ENCODE measurements around the gene WDR47.
"Not testable (repeated sequence)": the region's sequence is repeated elsewhere in the genome, so short reads cannot be mapped to it uniquely, and the experiment has no call there.

WDR47 gene

DNA sequence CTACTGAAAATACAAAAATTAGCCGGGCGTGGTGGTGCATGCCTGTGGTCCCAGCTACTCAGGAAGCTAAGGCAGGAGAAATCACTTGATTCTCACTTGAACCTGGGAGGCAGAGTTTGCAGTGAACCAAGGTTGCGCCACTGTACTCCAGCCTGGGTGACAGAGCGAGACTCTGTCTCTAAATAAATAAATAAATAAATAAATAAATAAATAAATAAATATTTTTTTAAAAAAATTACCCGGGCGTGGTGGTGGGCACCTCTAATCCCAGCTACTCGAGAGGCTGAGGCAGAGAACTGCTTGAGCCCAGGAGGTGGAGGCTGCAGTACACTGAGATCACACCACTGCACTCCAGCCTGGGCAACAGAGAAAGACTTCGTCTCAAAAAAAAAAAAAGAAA lies 12.4 kb downstream of the WDR47 start:
- H3K23ac ChIP-seq (ENCODE audit: low read depth, low read length, poor library complexity); H4K8ac ChIP-seq (ENCODE audit: low read depth, low read length); H3K9me3 ChIP-seq (replicated peaks in 1 of 2; ENCODE audit: control insufficient read depth in 2 of 2, insufficient read depth in 1 of 2, low read depth in 1 of 2, low read length in 2 of 2); H2BK15ac ChIP-seq (ENCODE audit: low read length); DNase-seq (ENCODE audit: low spot score); H4K91ac ChIP-seq (ENCODE audit: low read depth, low read length, poor library complexity); H2BK120ac ChIP-seq (ENCODE audit: low read depth, low read length); H2BK5ac ChIP-seq (ENCODE audit: low read length); H3K4me2 ChIP-seq (ENCODE audit: insufficient read depth, low read length, poor library complexity, severe bottlenecking); H2AK5ac ChIP-seq (ENCODE audit: low read depth, low read length); H3K36me3 ChIP-seq (replicated peaks in 1 of 2; ENCODE audit: control insufficient read depth in 2 of 2, insufficient read depth in 2 of 2, low read length in 2 of 2); H3K79me1 ChIP-seq (ENCODE audit: low read depth, low read length); H3K4me3 ChIP-seq (ENCODE audit: low read length in 2 of 2); H3K4me1 ChIP-seq (ENCODE audit: control insufficient read depth in 2 of 2, insufficient read depth in 1 of 2, low read depth in 1 of 2, low read length in 2 of 2); H3K27me3 ChIP-seq (ENCODE audit: control insufficient read depth in 3 of 3, insufficient read depth in 3 of 3, low read depth in 1 of 3, low read length in 3 of 3); H3K18ac ChIP-seq (ENCODE audit: low read length); H3K27ac ChIP-seq (replicated peaks; ENCODE audit: low read length); H2AFZ ChIP-seq (ENCODE audit: low read length); H3K9ac ChIP-seq (ENCODE audit: low read depth, low read length, poor library complexity); H3K14ac ChIP-seq (ENCODE audit: low read length); H3K4ac ChIP-seq (ENCODE audit: low read length); H2BK12ac ChIP-seq (ENCODE audit: low read length): not testable (repeated sequence)
- no CpG with 5 or more reads among the region's 8 CpGs for WGBS, 2 donors (ENCODE audit: extremely low coverage in 2 of 2, insufficient read length in 2 of 2, insufficient replicate concordance in 1 of 2)

DNA sequence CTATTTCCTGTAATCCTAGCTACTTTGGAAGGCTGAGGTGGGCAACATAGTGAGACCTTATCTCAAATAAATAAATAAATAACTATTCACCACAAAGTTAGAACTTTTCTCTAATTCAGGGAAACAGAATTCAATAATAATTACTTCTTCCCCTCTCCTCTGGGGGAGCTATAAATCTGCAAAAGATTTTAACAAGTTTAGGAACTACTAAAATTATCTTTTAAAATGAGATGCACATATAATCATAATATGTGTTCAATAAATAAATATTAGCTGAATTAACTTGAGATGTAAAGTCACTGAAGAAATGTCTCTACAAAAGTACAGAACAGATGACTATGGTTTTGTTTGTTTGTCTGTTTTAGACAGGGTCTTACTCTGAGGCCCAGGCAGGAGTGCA lies 14.1 kb downstream of the WDR47 start:
- no peak overlapping the region for H3K4me3 ChIP-seq (ENCODE audit: low read length in 2 of 2)
- no peaks in the 10 kb centered on the region for H3K27me3 ChIP-seq (ENCODE audit: control insufficient read depth in 3 of 3, insufficient read depth in 3 of 3, low read depth in 1 of 3, low read length in 3 of 3)
- no peak overlapping the region for H3K23ac ChIP-seq (ENCODE audit: low read depth, low read length, poor library complexity)
- no peak overlapping the region for H2BK12ac ChIP-seq (ENCODE audit: low read length)
- no peak overlapping the region for H3K18ac ChIP-seq (ENCODE audit: low read length)
- H3K27ac ChIP-seq (replicated peaks; ENCODE audit: low read length) = no peak overlapping the region
- H4K8ac ChIP-seq (ENCODE audit: low read depth, low read length) = no peak overlapping the region
- no peak overlapping the region for H3K9ac ChIP-seq (ENCODE audit: low read depth, low read length, poor library complexity)
- no peak overlapping the region for H2BK15ac ChIP-seq (ENCODE audit: low read length)
- H3K79me1 ChIP-seq (ENCODE audit: low read depth, low read length) = no peaks in the 10 kb centered on the region
- H2BK5ac ChIP-seq (ENCODE audit: low read length) = no peak overlapping the region
- DNase-seq (ENCODE audit: low spot score) = no peak
- no peak overlapping the region for H2AK5ac ChIP-seq (ENCODE audit: low read depth, low read length)
- H3K4me2 ChIP-seq (ENCODE audit: insufficient read depth, low read length, poor library complexity, severe bottlenecking) = no peak overlapping the region
- H4K91ac ChIP-seq (ENCODE audit: low read depth, low read length, poor library complexity) = no peak overlapping the region
- H2AFZ ChIP-seq (ENCODE audit: low read length) = no peak overlapping the region
- no peak overlapping the region for H3K4ac ChIP-seq (ENCODE audit: low read length)
- no peak overlapping the region for H3K14ac ChIP-seq (ENCODE audit: low read length)
- no peak overlapping the region for H2BK120ac ChIP-seq (ENCODE audit: low read depth, low read length)
- no peaks in the 10 kb centered on the region for H3K36me3 ChIP-seq (replicated peaks in 1 of 2; ENCODE audit: control insufficient read depth in 2 of 2, insufficient read depth in 2 of 2, low read length in 2 of 2)
- no peaks in the 10 kb centered on the region for H3K4me1 ChIP-seq (ENCODE audit: control insufficient read depth in 2 of 2, insufficient read depth in 1 of 2, low read depth in 1 of 2, low read length in 2 of 2)
- H3K9me3 ChIP-seq (replicated peaks in 1 of 2; ENCODE audit: control insufficient read depth in 2 of 2, insufficient read depth in 1 of 2, low read depth in 1 of 2, low read length in 2 of 2) = no peaks in the 10 kb centered on the region

DNA sequence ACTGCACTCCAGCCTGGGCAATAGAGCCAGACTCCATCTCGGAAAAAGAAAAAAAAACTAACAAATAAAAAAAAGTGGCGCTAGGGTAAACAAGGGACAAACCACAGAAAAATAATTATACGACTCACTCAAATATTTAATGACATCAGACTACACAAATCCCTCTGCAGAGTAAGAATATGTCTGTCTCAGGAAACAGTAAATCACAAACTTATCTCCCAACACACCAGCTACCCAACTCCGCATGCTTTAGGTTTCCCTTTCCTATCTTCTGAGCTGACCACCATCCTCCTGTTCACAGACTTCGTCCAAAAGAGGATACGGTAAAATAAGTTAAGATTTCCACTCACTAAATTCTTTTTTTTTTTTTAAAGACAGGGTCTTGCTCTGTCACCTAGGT lies 16.2 kb downstream of the WDR47 start:
- Histone ChIP-seq H4K8ac (ENCODE audit: low read depth, low read length) (no peak overlapping the region), H3K27ac (replicated peaks; ENCODE audit: low read length) (no peak overlapping the region), H3K4me2 (ENCODE audit: insufficient read depth, low read length, poor library complexity, severe bottlenecking) (no peak overlapping the region), H3K9ac (ENCODE audit: low read depth, low read length, poor library complexity) (no peak overlapping the region), H2BK15ac (ENCODE audit: low read length) (no peak overlapping the region), H3K79me1 (ENCODE audit: low read depth, low read length) (no peaks in the 10 kb centered on the region), H2AFZ (ENCODE audit: low read length) (no peak overlapping the region), H4K91ac (ENCODE audit: low read depth, low read length, poor library complexity) (no peak overlapping the region), H3K4me3 (ENCODE audit: low read length in 2 of 2) (no peak overlapping the region), H3K18ac (ENCODE audit: low read length) (no peak overlapping the region), H3K14ac (ENCODE audit: low read length) (no peak overlapping the region), H3K36me3 (replicated peaks in 1 of 2; ENCODE audit: control insufficient read depth in 2 of 2, insufficient read depth in 2 of 2, low read length in 2 of 2) (peaks cover 0 to 9% of the 10 kb centered on the region in 2 donors), H3K23ac (ENCODE audit: low read depth, low read length, poor library complexity) (no peak overlapping the region), H2AK5ac (ENCODE audit: low read depth, low read length) (no peak overlapping the region), H3K4ac (ENCODE audit: low read length) (no peak overlapping the region), H2BK12ac (ENCODE audit: low read length) (no peak overlapping the region), H3K4me1 (ENCODE audit: control insufficient read depth in 2 of 2, insufficient read depth in 1 of 2, low read depth in 1 of 2, low read length in 2 of 2) (no peaks in the 10 kb centered on the region), H2BK5ac (ENCODE audit: low read length) (no peak overlapping the region), H2BK120ac (ENCODE audit: low read depth, low read length) (no peak overlapping the region), H3K27me3 (ENCODE audit: control insufficient read depth in 3 of 3, insufficient read depth in 3 of 3, low read depth in 1 of 3, low read length in 3 of 3) (no peaks in the 10 kb centered on the region), H3K9me3 (replicated peaks in 1 of 2; ENCODE audit: control insufficient read depth in 2 of 2, insufficient read depth in 1 of 2, low read depth in 1 of 2, low read length in 2 of 2) (no peaks in the 10 kb centered on the region)
- DNase-seq (ENCODE audit: low spot score) = no peak
- no CpG with 5 or more reads among the region's 6 CpGs for WGBS, 2 donors (ENCODE audit: extremely low coverage in 2 of 2, insufficient read length in 2 of 2, insufficient replicate concordance in 1 of 2)

DNA sequence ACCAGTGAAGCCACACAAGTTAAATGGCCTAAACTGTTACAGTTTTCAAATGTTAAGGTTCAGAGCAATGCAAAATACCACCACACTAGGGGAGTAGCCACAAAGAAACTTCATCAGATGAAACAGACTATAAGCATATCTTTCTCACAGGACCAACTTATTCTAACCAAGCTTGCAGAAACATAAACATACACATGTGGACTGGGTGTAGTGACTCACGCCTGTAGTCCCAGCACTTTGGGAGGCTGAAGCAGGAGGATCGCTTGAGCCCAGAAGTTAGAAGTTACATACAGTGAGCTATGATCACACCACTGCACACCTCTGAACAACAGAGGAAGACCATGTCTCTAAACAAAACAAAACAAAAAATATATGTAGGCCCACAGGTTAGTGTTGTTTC lies 17.3 kb downstream of the WDR47 start:
- Histone ChIP-seq H3K9ac (ENCODE audit: low read depth, low read length, poor library complexity) (no peak overlapping the region), H4K8ac (ENCODE audit: low read depth, low read length) (no peak overlapping the region), H3K79me1 (ENCODE audit: low read depth, low read length) (no peaks in the 10 kb centered on the region), H2BK5ac (ENCODE audit: low read length) (no peak overlapping the region), H3K27me3 (ENCODE audit: control insufficient read depth in 3 of 3, insufficient read depth in 3 of 3, low read depth in 1 of 3, low read length in 3 of 3) (no peaks in the 10 kb centered on the region), H2BK15ac (ENCODE audit: low read length) (no peak overlapping the region), H3K4ac (ENCODE audit: low read length) (no peak overlapping the region), H3K18ac (ENCODE audit: low read length) (no peak overlapping the region), H2BK12ac (ENCODE audit: low read length) (no peak overlapping the region), H4K91ac (ENCODE audit: low read depth, low read length, poor library complexity) (no peak overlapping the region), H2AFZ (ENCODE audit: low read length) (no peak overlapping the region), H3K4me2 (ENCODE audit: insufficient read depth, low read length, poor library complexity, severe bottlenecking) (no peak overlapping the region), H3K9me3 (replicated peaks in 1 of 2; ENCODE audit: control insufficient read depth in 2 of 2, insufficient read depth in 1 of 2, low read depth in 1 of 2, low read length in 2 of 2) (no peaks in the 10 kb centered on the region), H3K4me3 (ENCODE audit: low read length in 2 of 2) (no peak overlapping the region), H3K27ac (replicated peaks; ENCODE audit: low read length) (no peak overlapping the region), H2BK120ac (ENCODE audit: low read depth, low read length) (no peak overlapping the region), H3K23ac (ENCODE audit: low read depth, low read length, poor library complexity) (no peak overlapping the region), H3K36me3 (replicated peaks in 1 of 2; ENCODE audit: control insufficient read depth in 2 of 2, insufficient read depth in 2 of 2, low read length in 2 of 2) (peaks cover 0 to 12% of the 10 kb centered on the region in 2 donors), H3K14ac (ENCODE audit: low read length) (no peak overlapping the region), H3K4me1 (ENCODE audit: control insufficient read depth in 2 of 2, insufficient read depth in 1 of 2, low read depth in 1 of 2, low read length in 2 of 2) (no peaks in the 10 kb centered on the region), H2AK5ac (ENCODE audit: low read depth, low read length) (no peak overlapping the region)
- no CpG with 5 or more reads among the region's 2 CpGs for WGBS, 2 donors (ENCODE audit: extremely low coverage in 2 of 2, insufficient read length in 2 of 2, insufficient replicate concordance in 1 of 2)
- no peak for DNase-seq (ENCODE audit: low spot score)

Measured in neuronal stem cell (in vitro differentiated cells).